Left forelimb (tissue), 1 donor: ENCODE measurements around the gene MAGEA9B.
"Not testable (repeated sequence)": the region's sequence is repeated elsewhere in the genome, so short reads cannot be mapped to it uniquely, and the experiment has no call there.

Experiments
- DNase-seq: peaks from one replicate; pipeline ENCODE4 v3.0.0-alpha.2; 2018; ENCODE audit warnings: low spot score

MAGEA9B gene, protein sequence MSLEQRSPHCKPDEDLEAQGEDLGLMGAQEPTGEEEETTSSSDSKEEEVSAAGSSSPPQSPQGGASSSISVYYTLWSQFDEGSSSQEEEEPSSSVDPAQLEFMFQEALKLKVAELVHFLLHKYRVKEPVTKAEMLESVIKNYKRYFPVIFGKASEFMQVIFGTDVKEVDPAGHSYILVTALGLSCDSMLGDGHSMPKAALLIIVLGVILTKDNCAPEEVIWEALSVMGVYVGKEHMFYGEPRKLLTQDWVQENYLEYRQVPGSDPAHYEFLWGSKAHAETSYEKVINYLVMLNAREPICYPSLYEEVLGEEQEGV

DNA sequence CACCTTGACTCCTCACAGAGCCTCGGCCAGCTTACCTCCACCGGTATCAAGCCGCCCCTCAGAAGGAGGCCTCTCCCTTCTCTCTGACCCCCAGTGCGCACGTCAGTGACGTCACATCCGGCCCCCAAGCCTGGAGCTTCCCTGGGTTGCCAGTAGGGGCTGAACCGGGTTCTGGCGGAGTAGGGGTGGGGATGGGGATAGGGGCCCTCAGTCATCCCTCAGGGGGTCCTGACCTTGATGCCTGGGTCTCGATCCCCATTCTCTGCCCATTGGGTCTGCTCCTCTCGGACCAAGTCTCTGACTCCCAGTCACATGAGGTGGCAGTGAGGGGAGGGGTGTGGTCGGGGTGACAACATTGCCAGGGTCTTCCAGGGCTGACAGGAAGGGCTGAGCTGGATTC lies at the start of gene MAGEA9B:
Gene MAGEA9B (minus strand): TSS at position 101 of the 400 bp plus-strand sequence. CDS start 4,280 bp downstream, outside the sequence.
- DNase-seq: not testable (repeated sequence)

GRCh38 chrX:149633511-149633910 lies 46.3 kb upstream of the MAGEA9B start:
- DNase-seq: no peak

- peak; percentile 76 for DNase-seq
These were observed 44.2 kb upstream of the MAGEA9B start, which contains the start of gene TMEM185A for GRCh38 chrX:149631234-149632165. TSS of gene TMEM185A (minus strand) at chrX:149631792. CDS start at chrX:149631580, 212 bp downstream.

DNA sequence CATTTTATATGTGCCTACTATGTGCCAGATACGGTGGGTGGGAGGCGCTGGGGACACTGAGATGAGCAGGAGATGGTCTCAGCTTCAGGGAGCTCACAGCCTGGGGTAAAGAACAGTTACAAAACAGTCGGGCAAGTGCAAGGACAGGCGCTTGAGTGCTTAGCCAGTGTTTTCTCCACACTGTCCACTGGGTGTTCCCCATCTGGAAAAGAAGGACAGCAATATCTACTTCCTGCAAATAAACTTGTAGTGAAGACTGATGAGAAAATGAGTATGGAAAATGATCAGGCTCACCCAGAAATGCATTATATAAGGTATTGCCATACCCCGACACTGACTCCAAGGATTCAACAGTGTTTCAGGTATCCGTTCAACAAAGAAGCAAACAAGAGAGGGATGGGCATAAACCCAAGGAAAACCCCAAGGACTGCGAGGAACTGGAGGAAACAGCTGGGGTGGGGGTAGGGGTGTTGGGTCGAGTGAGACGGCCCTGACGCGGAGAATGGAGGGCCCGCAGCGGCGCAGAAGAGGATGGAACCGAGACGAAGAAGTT lies 43.5 kb upstream of the MAGEA9B start:
- no peak for DNase-seq

GRCh38 chrX:149629730-149630387 lies 42.6 kb upstream of the MAGEA9B start:
- no peak for DNase-seq

GRCh38 chrX:149628768-149629167 lies 41.5 kb upstream of the MAGEA9B start:
- no peak for DNase-seq

GRCh38 chrX:149628280-149628679 lies 41.0 kb upstream of the MAGEA9B start:
- no peak for DNase-seq

DNA sequence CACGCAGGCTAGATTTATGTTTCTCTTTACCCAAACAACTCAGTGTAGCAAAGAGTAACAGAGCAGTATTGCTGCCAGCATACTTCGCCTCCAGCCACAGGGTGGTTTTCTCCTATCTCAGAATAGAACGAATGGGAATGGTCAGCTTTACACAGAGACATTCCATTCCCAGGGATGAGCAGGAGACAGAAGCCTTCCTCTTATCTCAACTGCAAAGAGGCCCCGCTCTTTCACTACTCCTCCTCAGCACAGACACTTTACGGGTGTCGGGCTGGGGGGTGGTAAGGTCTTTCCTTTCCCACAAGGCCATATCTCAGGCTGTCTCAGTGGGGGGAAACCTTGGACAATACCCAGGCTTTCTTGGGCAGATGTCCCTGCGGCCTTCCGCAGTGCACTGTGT lies 39.6 kb upstream of the MAGEA9B start:
- DNase-seq: not testable (repeated sequence)

DNA sequence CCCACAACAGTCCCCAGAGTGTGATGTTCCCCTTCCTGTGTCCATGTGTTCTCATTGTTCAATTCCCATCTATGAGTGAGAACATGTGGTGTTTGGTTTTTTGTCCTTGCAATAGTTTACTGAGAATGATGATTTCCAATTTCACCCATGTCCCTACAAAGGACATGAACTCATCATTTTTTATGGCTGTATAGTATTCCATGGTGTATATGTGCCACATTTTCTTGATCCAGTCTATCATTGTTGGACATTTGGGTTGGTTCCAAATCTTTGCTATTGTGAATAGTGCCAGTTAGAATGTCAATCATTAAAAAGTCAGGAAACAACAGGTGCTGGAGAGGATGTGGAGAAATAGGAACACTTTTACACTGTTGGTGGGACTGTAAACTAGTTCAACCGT lies 32.4 kb upstream of the MAGEA9B start:
- not testable (repeated sequence) for DNase-seq

DNA sequence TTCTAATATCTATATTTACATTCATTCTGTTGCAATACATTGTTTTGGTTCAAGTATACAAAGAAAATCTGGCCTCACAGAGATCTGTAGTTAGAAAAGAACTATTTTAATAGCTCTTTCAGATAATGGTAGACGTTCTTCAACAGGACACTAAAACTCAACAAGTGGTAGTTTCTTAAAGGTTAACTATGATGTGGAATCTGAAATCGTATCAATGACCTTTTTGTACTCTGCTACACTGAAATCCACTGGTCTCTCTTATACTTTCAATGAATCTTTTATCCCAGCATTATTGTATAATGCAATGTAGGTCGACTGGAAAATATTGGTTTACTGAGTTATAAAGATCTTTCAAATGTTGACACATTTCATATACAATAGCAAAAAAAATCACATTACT lies 31.6 kb upstream of the MAGEA9B start:
- no peak for DNase-seq

DNA sequence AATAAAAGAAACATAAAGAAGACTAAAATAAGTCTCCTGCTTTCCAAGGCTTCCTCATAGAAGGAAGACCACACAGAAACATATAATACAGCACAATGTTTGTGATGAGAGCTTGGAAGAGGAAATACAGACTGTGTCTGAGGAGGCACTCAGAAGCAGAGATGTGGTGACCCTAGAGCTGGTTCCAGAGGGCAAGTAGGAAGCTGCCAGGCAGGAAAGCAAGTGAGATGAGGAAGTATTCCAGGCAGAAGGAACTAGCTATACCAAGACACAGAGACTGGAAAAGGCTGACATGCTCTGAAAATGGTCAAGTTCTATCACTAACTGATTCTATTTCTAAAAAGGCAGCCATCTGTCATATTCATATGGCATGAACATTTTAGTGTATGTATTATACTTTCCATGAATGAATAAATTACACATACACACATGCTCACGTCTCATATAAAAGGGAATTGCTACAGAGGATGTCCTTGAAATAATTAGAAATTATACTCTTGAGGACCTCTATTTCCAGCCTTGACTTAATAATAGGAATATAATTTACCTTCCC lies 24.4 kb upstream of the MAGEA9B start:
- no peak for DNase-seq

- no peak for DNase-seq
These were observed 23.3 kb upstream of the MAGEA9B start for GRCh38 chrX:149610511-149610910.

DNA sequence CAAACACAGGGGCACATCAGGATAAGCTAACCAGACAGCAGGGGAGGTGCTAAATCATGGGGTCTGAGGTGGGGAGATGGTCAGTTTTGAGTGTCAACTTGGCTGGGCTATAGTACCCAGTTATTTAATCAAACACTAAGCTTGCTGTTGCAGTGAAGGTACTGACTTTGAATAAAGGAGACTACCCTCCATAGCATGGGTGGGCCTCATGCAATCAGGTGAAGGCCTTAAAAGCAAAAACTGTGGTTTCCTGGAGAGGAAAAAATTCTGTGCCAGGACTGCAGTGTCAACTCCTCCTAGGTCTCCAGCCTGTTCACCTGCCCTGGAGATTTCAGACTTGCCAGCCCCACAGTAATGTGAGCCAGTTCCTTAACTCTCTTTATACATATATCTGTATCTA lies 20.4 kb upstream of the MAGEA9B start:
- no peak for DNase-seq

GRCh38 chrX:149605248-149605885 lies 18.1 kb upstream of the MAGEA9B start:
- DNase-seq: not testable (repeated sequence)

DNA sequence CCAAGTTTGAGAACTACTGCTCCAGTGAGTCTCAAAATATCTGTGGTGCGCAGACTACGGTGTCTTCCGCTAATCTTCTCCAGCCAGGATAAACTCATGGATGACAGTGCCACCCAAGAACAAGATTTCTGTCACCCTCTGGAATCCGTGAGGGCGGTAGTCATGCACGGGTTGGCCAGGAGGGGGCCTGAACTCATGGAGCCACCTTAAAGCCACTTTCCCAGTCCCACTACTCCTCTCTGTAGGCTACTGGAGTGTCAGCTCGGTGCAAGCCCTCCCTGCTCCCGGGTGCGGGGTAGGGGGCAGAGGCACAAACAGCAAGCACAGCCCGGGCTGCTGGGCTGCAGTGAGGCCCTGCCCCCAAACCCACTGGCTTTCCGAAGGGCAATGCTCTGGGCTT lies 11.3 kb upstream of the MAGEA9B start:
- DNase-seq: not testable (repeated sequence)

DNA sequence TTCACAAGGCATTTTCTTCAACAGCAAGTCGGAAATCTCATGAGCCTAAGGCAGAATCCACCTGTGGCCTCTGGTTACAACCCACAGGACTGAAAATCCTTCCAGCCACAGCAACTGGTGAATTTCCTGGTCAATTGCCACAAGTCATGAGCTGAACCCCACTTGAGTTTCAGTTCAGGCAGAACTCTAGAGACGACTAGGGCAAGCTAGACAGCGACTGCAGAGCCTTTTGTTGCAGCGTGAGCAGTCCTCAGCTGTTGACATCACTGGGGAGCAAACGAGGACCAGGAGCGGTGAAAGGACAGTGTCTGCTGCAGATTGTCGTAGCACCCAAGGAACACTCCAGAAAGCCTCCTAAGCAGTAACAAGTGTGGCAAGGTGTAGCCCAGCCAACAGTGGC lies 8.7 kb upstream of the MAGEA9B start:
- not testable (repeated sequence) for DNase-seq

DNA sequence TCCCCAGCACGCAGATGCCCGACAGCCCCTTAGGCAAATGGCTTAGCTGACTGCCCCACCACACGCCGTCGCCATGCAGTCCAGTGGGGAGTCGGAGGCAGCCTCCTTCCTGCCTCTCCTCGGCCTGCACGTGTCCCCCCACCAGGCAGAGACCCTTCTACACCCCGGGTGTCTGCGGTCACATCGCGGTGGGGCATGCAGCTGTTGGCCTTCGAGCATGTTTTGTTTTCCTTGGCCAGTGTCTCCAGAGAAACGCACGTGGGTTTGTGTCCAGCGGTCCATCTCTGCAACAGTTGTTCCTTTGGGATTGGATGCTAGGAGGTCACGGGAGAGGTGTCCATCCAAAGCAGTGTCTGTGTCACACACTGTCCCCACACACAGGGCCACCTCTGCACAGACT lies 8.0 kb upstream of the MAGEA9B start, which contains the start of gene HSFX2:
Gene HSFX2 (minus strand): TSS at position 101 of the 400 bp plus-strand sequence. CDS start 614 bp downstream, outside the sequence.
- DNase-seq: not testable (repeated sequence)

- DNase-seq: not testable (repeated sequence)
These were observed 3.7 kb upstream of the MAGEA9B start for GRCh38 chrX:149590993-149591392.

DNA sequence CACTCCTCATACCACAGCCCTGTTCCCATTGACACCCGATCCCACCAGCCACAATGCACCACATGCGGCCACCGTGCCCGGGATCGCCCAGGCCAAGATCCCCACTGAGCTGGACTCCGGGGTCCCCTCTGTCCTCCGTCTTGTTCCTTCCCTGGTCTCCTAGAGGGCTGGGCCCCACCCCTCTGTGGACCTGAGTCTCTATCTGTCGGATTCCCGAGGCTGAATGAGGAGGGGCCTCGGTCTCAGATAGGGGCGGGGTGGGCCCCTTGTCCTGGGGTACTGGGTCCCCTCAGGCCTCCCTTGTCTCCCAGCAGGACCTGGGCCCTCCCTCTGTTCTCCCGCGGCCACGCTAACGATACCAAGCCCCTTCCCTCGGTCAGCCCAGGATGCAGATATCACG lies 1.6 kb downstream of the MAGEA9B start:
- DNase-seq: not testable (repeated sequence)

DNA sequence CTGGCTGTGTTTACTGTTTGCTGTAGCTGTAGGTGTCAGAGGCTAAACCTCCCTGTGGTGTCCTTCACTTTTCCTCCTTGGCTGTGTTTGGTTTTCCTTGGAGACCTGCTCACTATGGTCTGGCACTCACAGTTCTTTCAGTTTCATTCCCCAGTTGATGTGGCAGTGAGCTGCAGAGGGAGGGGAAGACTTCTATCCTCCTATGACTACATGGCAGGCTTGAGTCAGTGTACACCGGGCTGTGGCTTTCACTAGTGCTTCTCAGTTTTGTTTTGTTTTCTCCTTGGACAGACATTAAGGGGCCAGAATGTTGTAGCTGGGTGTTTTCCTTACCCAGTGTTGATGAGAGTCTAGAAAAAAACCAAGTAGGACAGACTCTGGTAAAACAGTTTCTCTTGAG lies 13.8 kb downstream of the MAGEA9B start:
- not testable (repeated sequence) for DNase-seq

- no peak for DNase-seq
These were observed 14.5 kb downstream of the MAGEA9B start for GRCh38 chrX:149572743-149573142.
